ENCODE measurements around the gene MAEL.

GRCh38 chr1:166951050-166951449 is 38.0 kb upstream of the MAEL start:
- TF ChIP-seq, protein P1, sequence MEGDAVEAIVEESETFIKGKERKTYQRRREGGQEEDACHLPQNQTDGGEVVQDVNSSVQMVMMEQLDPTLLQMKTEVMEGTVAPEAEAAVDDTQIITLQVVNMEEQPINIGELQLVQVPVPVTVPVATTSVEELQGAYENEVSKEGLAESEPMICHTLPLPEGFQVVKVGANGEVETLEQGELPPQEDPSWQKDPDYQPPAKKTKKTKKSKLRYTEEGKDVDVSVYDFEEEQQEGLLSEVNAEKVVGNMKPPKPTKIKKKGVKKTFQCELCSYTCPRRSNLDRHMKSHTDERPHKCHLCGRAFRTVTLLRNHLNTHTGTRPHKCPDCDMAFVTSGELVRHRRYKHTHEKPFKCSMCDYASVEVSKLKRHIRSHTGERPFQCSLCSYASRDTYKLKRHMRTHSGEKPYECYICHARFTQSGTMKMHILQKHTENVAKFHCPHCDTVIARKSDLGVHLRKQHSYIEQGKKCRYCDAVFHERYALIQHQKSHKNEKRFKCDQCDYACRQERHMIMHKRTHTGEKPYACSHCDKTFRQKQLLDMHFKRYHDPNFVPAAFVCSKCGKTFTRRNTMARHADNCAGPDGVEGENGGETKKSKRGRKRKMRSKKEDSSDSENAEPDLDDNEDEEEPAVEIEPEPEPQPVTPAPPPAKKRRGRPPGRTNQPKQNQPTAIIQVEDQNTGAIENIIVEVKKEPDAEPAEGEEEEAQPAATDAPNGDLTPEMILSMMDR (IDR thresholded peaks at IDR 0.05) = no peak
- TF ChIP-seq POLR2AphosphoS5 (IDR thresholded peaks at IDR 0.05) (no peak), POLR2A (IDR thresholded peaks at IDR 0.05) (no peak)

Measured in prostate gland (tissue), 2 donors.